ENCODE measurements around the gene SMG6.

The SMG6 gene

DNA sequence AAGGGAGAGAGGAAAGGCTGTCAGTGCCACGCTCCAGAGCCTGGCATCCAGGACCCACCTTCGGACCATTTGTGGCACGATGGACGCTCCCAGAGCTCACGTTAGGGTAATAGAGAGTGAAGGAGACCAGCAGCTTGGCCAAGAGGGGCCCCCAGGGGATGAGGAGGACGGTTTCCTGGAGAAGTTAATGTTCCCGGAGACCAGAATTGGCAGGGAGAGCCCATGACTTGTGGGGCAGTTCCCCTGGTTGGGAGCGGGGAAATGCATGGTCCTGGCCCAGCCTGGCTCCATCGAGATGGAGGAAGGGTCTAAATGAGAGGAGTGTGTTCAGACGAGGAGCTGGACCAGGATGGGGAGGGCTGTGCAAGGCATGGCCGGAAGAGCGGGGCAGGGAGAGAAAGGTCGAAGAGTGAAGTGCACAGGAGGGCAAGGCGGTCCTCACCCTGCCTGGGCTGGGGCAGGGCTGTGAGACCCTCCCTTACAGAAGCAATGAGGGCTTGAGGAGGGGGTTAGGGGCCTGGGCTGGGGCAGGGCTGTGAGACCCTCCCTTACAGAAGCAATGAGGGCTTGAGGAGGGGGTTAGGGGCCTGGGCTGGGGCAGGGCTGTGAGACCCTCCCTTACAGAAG, 251.5 kb downstream of the SMG6 start:
- Histone ChIP-seq H3K9me3 (ENCODE audit: control insufficient read depth, insufficient read depth, low read depth, low read length) (no peaks in the 10 kb centered on the region), H3K4me3 (ENCODE audit: low read depth, low read length) (no peak overlapping the region), H3K4me1 (ENCODE audit: control insufficient read depth, insufficient read depth, low read length) (peaks cover 10% of the 10 kb centered on the region), H3K36me3 (ENCODE audit: control insufficient read depth in 2 of 2, insufficient read depth in 1 of 2, low read length in 2 of 2) (no peaks in the 10 kb centered on the region; a peak in 1 of 3 replicates), H3K27ac (ENCODE audit: extremely low read depth, low read depth, low read length) (no peak overlapping the region)
- peak; percentile 51; the same call in 1 of the 2 replicates for TF ChIP-seq IKZF3 (tag by site-specific recombination; IDR thresholded peaks at IDR 0.05)
- peak; percentile 32; the same call in 1 of the 2 replicates for TF ChIP-seq ZNF600 (tag by site-specific recombination; IDR thresholded peaks at IDR 0.05)
- no peak for TF ChIP-seq SP2 (tag by site-specific recombination; IDR thresholded peaks at IDR 0.05)
- TF ChIP-seq ZNF239 (tag by site-specific recombination; IDR thresholded peaks at IDR 0.05), result no peak
- TF ChIP-seq KLF9 (tag by site-specific recombination; IDR thresholded peaks at IDR 0.05; ENCODE audit: low read depth), result no peak
- TF ChIP-seq BCL11B (tag by site-specific recombination; IDR thresholded peaks at IDR 0.05; ENCODE audit: low read depth), result peak; percentile 52; the same call in 1 of the 2 replicates
- TF ChIP-seq ZSCAN16 (tag by site-specific recombination; IDR thresholded peaks at IDR 0.05), result no peak
- TF ChIP-seq ZNF341 (tag by site-specific recombination; IDR thresholded peaks at IDR 0.05; ENCODE audit: low read depth), result 0 out of 2 replicates have a peak, but pooled peaks have one; percentile 17
- peak; percentile 94 for TF ChIP-seq ZNF121 (tag by site-specific recombination; IDR thresholded peaks at IDR 0.05)
- peak; percentile 66; the same call in 1 of the 2 replicates for TF ChIP-seq ZBTB17 (tag by site-specific recombination; IDR thresholded peaks at IDR 0.05)
- TF ChIP-seq GLIS2 (tag by site-specific recombination; IDR thresholded peaks at IDR 0.05), result 0 out of 2 replicates have a peak, but pooled peaks have one; percentile 18
- ChIA-PET CTCF (interaction anchor here (0.6 to 1.9 kb wide), 5 partner anchors 26 to 231 kb away, joined by 3 to 5 read pairs (median 3); partner anchors contain the start of gene RTN4RL1), POLR2A (interaction anchor here (0.5 to 1.1 kb wide), 2 partner anchors 193 to 210 kb away, joined by 3 to 4 read pairs; no protein-coding TSS in a partner anchor)

DNA sequence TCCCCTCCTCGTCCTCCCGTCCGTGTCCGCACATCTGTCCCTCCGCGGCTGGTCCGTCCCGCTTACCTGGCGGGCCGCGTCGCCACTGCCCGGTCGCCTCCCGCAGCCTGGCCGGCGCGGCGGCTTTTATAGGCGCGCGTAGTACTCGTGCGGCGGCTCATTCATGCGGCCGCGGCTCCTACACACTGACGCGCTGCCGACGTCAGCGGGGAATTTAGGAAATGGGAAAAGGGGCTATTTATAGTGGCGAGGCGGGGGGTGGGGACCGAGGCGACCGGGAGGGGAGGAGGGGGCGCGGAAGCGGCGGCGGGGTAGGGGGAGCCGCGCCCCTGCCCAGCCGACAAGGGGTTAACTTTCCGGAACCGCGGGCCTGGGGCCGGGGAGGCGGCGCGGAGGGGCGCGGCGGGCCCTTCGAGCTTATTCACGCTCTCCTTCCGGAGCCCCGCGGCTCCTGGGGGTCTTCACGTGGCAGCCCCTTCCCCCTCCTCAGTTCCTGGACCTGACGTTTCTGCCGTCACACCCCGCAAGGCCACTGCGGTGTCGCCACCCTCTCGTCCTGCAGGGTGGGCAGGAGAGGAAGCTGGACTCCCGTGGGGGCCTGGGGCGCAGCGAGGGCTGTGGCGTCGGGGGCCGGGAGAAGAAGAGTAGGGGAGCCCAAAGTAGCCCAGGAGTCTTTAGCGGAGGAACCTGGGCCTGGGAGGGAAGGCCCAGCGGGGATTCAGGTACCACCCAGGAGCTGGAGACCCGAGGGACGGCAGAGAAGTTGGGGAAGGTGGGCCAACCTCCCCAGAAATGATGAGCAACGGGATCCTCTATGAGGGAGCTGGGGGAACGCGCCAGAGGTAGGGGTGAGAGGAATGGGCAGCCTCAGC, 252.3 kb downstream of the SMG6 start:
- CTCF ChIA-PET, result interaction anchor here (0.6 to 1.9 kb wide), 7 partner anchors 26 to 231 kb away, joined by 3 to 5 read pairs (median 3); partner anchors contain the start of gene RTN4RL1
- H3K4me3 ChIP-seq (ENCODE audit: low read depth, low read length), result peak overlapping the region; percentile 35; the same call in 1 of the 2 replicates
- TF ChIP-seq ZXDB (tag by site-specific recombination; IDR thresholded peaks at IDR 0.05), result no peak
- TF ChIP-seq, protein P1, sequence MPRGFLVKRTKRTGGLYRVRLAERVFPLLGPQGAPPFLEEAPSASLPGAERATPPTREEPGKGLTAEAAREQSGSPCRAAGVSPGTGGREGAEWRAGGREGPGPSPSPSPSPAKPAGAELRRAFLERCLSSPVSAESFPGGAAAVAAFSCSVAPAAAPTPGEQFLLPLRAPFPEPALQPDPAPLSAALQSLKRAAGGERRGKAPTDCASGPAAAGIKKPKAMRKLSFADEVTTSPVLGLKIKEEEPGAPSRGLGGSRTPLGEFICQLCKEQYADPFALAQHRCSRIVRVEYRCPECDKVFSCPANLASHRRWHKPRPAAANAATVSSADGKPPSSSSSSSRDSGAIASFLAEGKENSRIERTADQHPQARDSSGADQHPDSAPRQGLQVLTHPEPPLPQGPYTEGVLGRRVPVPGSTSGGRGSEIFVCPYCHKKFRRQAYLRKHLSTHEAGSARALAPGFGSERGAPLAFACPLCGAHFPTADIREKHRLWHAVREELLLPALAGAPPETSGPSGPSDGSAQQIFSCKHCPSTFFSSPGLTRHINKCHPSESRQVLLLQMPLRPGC (tag by site-specific recombination; IDR thresholded peaks at IDR 0.05), result no peak
- TF ChIP-seq ZNF626 (tag by site-specific recombination; IDR thresholded peaks at IDR 0.05), result no peak
- no peak for TF ChIP-seq KLF10 (tag by site-specific recombination; IDR thresholded peaks at IDR 0.05)
- TF ChIP-seq, protein P2, sequence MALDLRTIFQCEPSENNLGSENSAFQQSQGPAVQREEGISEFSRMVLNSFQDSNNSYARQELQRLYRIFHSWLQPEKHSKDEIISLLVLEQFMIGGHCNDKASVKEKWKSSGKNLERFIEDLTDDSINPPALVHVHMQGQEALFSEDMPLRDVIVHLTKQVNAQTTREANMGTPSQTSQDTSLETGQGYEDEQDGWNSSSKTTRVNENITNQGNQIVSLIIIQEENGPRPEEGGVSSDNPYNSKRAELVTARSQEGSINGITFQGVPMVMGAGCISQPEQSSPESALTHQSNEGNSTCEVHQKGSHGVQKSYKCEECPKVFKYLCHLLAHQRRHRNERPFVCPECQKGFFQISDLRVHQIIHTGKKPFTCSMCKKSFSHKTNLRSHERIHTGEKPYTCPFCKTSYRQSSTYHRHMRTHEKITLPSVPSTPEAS (tag by site-specific recombination; IDR thresholded peaks at IDR 0.05), result no peak
- TF ChIP-seq ZNF341 (tag by site-specific recombination; IDR thresholded peaks at IDR 0.05; ENCODE audit: low read depth), result no peak
- TF ChIP-seq ZNF830 (tag by site-specific recombination; IDR thresholded peaks at IDR 0.05; ENCODE audit: low read depth), result no peak
- TF ChIP-seq ZNF266 (tag by site-specific recombination; IDR thresholded peaks at IDR 0.05; ENCODE audit: low read depth), result no peak
- TF ChIP-seq ZNF792 (tag by site-specific recombination; IDR thresholded peaks at IDR 0.05), result peak; percentile 71; the same call in 1 of the 2 replicates
- TF ChIP-seq, protein P3, sequence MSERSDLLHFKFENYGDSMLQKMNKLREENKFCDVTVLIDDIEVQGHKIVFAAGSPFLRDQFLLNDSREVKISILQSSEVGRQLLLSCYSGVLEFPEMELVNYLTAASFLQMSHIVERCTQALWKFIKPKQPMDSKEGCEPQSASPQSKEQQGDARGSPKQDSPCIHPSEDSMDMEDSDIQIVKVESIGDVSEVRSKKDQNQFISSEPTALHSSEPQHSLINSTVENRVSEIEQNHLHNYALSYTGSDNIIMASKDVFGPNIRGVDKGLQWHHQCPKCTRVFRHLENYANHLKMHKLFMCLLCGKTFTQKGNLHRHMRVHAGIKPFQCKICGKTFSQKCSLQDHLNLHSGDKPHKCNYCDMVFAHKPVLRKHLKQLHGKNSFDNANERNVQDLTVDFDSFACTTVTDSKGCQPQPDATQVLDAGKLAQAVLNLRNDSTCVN (tag by site-specific recombination; optimal IDR thresholded peaks at IDR 0.05), result peak; percentile 41
- no peak for TF ChIP-seq ZFP37 (tag by site-specific recombination; IDR thresholded peaks at IDR 0.05)
- no peak for TF ChIP-seq ZNF248 (tag by site-specific recombination; IDR thresholded peaks at IDR 0.05)
- TF ChIP-seq ZBTB21 (tag by site-specific recombination; IDR thresholded peaks at IDR 0.05), result no peak
- TF ChIP-seq, protein P4, sequence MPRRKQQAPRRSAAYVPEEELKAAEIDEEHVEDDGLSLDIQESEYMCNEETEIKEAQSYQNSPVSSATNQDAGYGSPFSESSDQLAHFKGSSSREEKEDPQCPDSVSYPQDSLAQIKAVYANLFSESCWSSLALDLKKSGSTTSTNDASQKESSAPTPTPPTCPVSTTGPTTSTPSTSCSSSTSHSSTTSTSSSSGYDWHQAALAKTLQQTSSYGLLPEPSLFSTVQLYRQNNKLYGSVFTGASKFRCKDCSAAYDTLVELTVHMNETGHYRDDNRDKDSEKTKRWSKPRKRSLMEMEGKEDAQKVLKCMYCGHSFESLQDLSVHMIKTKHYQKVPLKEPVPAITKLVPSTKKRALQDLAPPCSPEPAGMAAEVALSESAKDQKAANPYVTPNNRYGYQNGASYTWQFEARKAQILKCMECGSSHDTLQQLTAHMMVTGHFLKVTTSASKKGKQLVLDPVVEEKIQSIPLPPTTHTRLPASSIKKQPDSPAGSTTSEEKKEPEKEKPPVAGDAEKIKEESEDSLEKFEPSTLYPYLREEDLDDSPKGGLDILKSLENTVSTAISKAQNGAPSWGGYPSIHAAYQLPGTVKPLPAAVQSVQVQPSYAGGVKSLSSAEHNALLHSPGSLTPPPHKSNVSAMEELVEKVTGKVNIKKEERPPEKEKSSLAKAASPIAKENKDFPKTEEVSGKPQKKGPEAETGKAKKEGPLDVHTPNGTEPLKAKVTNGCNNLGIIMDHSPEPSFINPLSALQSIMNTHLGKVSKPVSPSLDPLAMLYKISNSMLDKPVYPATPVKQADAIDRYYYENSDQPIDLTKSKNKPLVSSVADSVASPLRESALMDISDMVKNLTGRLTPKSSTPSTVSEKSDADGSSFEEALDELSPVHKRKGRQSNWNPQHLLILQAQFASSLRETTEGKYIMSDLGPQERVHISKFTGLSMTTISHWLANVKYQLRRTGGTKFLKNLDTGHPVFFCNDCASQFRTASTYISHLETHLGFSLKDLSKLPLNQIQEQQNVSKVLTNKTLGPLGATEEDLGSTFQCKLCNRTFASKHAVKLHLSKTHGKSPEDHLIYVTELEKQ (tag by site-specific recombination; IDR thresholded peaks at IDR 0.05; ENCODE audit: borderline replicate concordance), result no peak
- no peak for TF ChIP-seq ZFHX2 (tag by site-specific recombination; conservative IDR thresholded peaks at IDR 0.05)
- 0 out of 2 replicates have a peak, but pooled peaks have one; percentile 36 for TF ChIP-seq GLIS1 (tag by site-specific recombination; IDR thresholded peaks at IDR 0.05)

More for the DNA sequence above, 252.3 kb downstream of the SMG6 start:
- Histone ChIP-seq H3K27ac (ENCODE audit: extremely low read depth, low read depth, low read length) (no peak overlapping the region), H3K36me3 (ENCODE audit: control insufficient read depth in 2 of 2, insufficient read depth in 1 of 2, low read length in 2 of 2) (no peaks in the 10 kb centered on the region; a peak in 1 of 3 replicates), H3K4me1 (ENCODE audit: control insufficient read depth, insufficient read depth, low read length) (peaks cover 10% of the 10 kb centered on the region), H3K9me3 (ENCODE audit: control insufficient read depth, insufficient read depth, low read depth, low read length) (no peaks in the 10 kb centered on the region)
- POLR2A ChIA-PET, result interaction anchor here (1.0 to 1.1 kb wide), 2 partner anchors 193 to 335 kb away, joined by 3 to 4 read pairs; no protein-coding TSS in a partner anchor
